DMS114 treated with DMSO at 0.1 percent for 48 hours (cell line): ENCODE results near the gene TBPL1.

Source experiments
- DNase-seq: peaks from one replicate; lab custom pipeline; 2025; ENCODE audit not compliant: unreplicated experiment; lab: John Stamatoyannopoulos, UW

TBPL1 gene

DNA sequence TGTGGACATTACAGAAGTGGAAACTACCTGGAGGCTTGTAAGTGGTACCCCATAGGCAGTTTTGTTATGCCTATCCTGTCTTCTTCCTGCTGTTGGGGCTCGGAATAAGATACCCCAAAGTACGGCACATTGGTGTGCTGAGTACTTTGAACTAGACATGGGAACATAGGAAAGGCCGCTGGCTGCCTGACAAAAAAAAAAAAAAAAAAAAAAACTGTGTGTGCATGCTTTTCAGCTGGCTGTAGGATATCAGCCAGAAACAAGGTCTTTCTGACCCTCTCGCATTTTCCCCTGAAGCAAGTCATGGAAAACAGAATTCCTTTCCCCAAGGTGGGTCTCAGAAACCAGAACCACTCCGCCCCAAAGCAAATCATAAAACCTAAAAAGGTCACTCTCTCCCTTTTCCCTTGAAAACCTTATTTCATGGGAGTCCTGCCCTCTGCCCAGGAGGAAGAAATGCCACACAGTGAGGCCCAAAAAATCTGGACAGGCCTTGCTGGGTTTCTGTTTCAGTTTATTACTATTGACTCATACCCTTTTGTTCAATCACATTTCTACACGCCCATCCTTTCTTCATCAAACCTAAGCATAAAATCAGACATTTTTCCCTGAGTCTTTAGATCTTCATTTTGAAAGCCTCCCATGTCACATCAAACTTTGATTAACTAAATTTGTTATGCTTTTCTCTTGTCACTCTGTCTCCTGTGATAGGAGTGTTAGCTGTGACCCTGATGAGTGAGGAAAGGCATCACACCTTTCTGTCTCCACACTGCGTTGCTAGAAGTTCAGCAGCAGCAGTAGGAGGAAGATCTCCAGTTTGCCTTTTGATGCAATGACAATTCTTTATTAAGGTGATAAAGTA is 82.2 kb downstream of the TBPL1 start:
- no peak for DNase-seq

DNA sequence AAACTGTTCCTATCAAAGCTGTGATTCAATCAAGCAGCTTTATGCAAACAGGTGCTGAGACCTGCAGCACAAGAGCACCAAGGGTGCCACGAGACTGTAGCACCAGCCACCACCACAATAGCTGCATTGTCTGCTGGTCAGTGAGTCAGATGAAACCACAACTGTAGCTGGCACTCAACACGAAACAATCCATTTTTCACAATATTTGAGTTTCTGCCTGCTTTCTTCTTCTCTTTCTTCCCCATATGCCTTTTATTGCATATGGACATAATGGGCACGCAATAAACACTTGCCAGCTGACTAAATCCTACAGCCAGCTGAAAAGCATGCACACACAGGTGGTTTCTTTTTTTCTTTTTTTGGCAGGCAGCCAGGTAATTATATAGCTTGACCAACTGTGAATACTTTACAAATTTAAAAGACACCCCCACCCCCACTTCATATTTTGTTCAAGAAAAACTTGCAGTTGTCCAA is 82.8 kb downstream of the TBPL1 start:
- no peak for DNase-seq

DNA sequence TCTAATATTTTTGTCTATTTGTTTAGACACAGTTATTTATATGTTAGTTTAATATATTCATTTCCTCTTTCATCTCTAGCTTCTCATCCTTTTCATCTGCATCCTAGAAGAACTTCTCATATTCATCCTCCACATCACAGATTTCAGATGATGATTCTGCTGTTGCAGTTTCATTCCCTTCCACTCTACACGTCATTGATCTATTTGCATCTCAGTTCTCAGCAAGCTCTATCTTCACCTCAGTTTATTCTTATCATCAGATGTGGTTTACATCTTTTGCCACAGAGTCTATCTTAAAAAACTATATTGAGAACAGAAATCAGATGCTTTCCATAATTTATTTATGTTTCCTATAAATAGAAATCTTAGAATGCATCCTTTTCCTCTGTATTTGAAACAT is 86.1 kb downstream of the TBPL1 start:
- DNase-seq, result no peak
